CD4-positive, alpha-beta memory T cell (primary cell): ENCODE data around the gene HOXA5. TPM values are rescaled to one million over a fixed set of nuclear protein-coding genes. Genes with fewer than 3 reads are reported as not detected.

Experiments
- CTCF ChIA-PET: fragments of 350-600 bp; sonication (Branson Sonifier 250); formaldehyde crosslinking; loops from one replicate; lab custom pipeline; 2021; ENCODE audit warnings: inconsistent platforms; ENCODE audit not compliant: partially characterized antibody; lab: Charles Lee
- POLR2A ChIA-PET: fragments of 350-600 bp; sonication (Branson Sonifier 250); formaldehyde crosslinking; loops from one replicate; lab custom pipeline; 2021; ENCODE audit not compliant: partially characterized antibody; lab: Charles Lee
- DNase-seq, 5 donors: peaks; one replicate each; pipeline versions ENCODE4 v3.0.0 to v3.0.0-alpha.2; 2020 to 2022; ENCODE audit warnings: mixed read lengths in 1 of 5
- H3K27ac ChIP-seq: one replicate; pipeline ENCODE4 v1.7.0; 2013; ENCODE audit warnings: low read depth, low read length
- H3K27me3 ChIP-seq: 2 replicates; pipeline ENCODE4 v1.7.0; 2013; ENCODE audit warnings: mild to moderate bottlenecking, low read length, moderate library complexity; ENCODE audit not compliant: insufficient read depth
- H3K36me3 ChIP-seq: 2 replicates; pipeline ENCODE4 v1.7.0; 2013; ENCODE audit warnings: mild to moderate bottlenecking, low read length, moderate library complexity; ENCODE audit not compliant: insufficient read depth
- H3K4me1 ChIP-seq: 2 replicates; pipeline ENCODE4 v1.7.0; 2013; ENCODE audit warnings: mild to moderate bottlenecking, low read length, moderate library complexity; ENCODE audit not compliant: insufficient read depth
- H3K4me3 ChIP-seq, 2 donors: one replicate each; pipeline ENCODE4 v1.7.0; 2013; ENCODE audit warnings: low read length in 2 of 2, mild to moderate bottlenecking in 1 of 2
- H3K9me3 ChIP-seq, 2 donors: one replicate each; pipeline ENCODE4 v1.7.0; 2013; ENCODE audit warnings: low read length in 2 of 2, control low read depth in 1 of 2; ENCODE audit not compliant: control insufficient read depth in 1 of 2
- H3K27ac Mint-ChIP-seq, 7 donors: one replicate each; pipeline ENCODE4 v1.8.0; 2020 to 2021; ENCODE audit warnings: mixed read lengths in 7 of 7, mild to moderate bottlenecking in 6 of 7, inconsistent platforms in 3 of 7, moderate library complexity in 3 of 7
- H3K27me3 Mint-ChIP-seq, 2 donors: one replicate each; pipeline ENCODE4 v1.8.0; 2020 to 2021; ENCODE audit warnings: mixed read lengths in 2 of 2
- H3K36me3 Mint-ChIP-seq, 2 donors: one replicate each; pipeline ENCODE4 v1.8.0; 2020 to 2021; ENCODE audit warnings: mixed read lengths in 2 of 2, inconsistent platforms in 1 of 2, mild to moderate bottlenecking in 1 of 2
- H3K4me1 Mint-ChIP-seq, 4 donors: one replicate each; pipeline ENCODE4 v1.8.0; 2020 to 2021; ENCODE audit warnings: mixed read lengths in 4 of 4, mild to moderate bottlenecking in 1 of 4
- H3K4me3 Mint-ChIP-seq, 8 donors: one replicate each; pipeline ENCODE4 v1.8.0; 2020 to 2021; ENCODE audit warnings: mixed read lengths in 8 of 8, mild to moderate bottlenecking in 7 of 8, moderate library complexity in 6 of 8, inconsistent platforms in 3 of 8
- H3K9me3 Mint-ChIP-seq, 8 donors: one replicate each; pipeline ENCODE4 v1.8.0; 2020 to 2021; ENCODE audit warnings: mixed read lengths in 8 of 8, mild to moderate bottlenecking in 5 of 8, inconsistent platforms in 3 of 8, moderate library complexity in 1 of 8
- intact Hi-C: fragments of 100-400 bp; cut with micrococcal nuclease; formaldehyde crosslinking; loops from one replicate; pipeline ENCODE4 v1.15.1; 2023
- polyA plus RNA-seq, 2 donors: library from polyadenylated mRNA; unstranded; fragments of 300-500 nt; fragmentation: Illumina TruSeq; gene quantifications; one replicate each; pipeline ENCODE4 v1.2.3, GENCODE V29; 2021
- total RNA-seq, 2 experiments: library from RNA; stranded (reverse); gene quantifications; one replicate each; pipeline ENCODE4 v1.2.3, GENCODE V29; 2021

The HOXA5 gene
- total and polyA plus RNA-seq, 4 experiments from 2014 or later, result not detected

DNA sequence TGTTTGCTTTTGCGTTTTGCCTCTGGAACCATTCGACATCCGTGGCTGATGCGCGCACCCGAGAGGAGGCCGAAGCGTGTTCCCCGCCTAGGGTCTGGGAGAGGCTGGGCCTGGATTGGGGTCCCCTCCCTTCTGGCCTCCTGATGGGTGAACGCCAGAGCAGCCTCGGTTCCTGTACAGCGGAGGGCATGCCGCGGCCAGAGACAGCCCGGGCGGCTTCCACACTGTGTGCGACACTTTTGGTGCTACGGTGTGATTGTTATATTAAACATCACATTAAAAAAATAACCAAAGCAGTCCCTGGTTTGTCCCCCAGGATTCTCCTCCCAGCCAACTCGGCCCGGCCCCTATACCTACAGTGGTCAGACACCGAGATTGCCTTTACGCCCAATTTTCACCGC is 16.7 kb upstream of the HOXA5 start:
- Histone ChIP-seq H3K36me3 (no peaks in the 10 kb centered on the region), H3K27ac (no peak overlapping the region), H3K27me3 (peaks cover 80% of the 10 kb centered on the region), H3K4me1 (peaks cover 38% of the 10 kb centered on the region), H3K4me3 (peak overlapping the region in 1 of 2 donors; percentile 79), H3K9me3 (no peaks in the 10 kb centered on the region)
- H3K4me1 Mint-ChIP-seq, result peaks cover 20 to 54% (median 31%) of the 10 kb centered on the region in 4 donors
- H3K4me3 Mint-ChIP-seq, result peak overlapping the region; percentile 62 to 84 (median 78)
- CTCF ChIA-PET, result interaction anchor here (1.1 to 3.6 kb wide), 21 partner anchors 9 to 1267 kb away, joined by 3 to 66 read pairs (median 6); partner anchors contain the start of genes HOXA10 and HOXA3
- H3K36me3 Mint-ChIP-seq, result peaks cover 0 to 3% of the 10 kb centered on the region in 2 donors
- DNase-seq, result peak in 1 of 5 donors; percentile 40
- POLR2A ChIA-PET, result interaction anchor here (1.2 to 1.7 kb wide), 3 partner anchors 13 to 477 kb away, joined by 3 to 6 read pairs (median 3); no protein-coding TSS in a partner anchor
- peaks cover 0 to 44% (median 0%) of the 10 kb centered on the region in 8 donors for H3K9me3 Mint-ChIP-seq
- H3K27ac Mint-ChIP-seq, result peak overlapping the region in 1 of 7 donors; percentile 88
- peaks cover 54 to 70% of the 10 kb centered on the region in 2 donors for H3K27me3 Mint-ChIP-seq
- intact Hi-C loops, result loop anchor here (2.0 to 10.0 kb wide), 7 partner anchors 63 to 1308 kb away; partner anchors contain the start of genes HOXA1 and SNX10

DNA sequence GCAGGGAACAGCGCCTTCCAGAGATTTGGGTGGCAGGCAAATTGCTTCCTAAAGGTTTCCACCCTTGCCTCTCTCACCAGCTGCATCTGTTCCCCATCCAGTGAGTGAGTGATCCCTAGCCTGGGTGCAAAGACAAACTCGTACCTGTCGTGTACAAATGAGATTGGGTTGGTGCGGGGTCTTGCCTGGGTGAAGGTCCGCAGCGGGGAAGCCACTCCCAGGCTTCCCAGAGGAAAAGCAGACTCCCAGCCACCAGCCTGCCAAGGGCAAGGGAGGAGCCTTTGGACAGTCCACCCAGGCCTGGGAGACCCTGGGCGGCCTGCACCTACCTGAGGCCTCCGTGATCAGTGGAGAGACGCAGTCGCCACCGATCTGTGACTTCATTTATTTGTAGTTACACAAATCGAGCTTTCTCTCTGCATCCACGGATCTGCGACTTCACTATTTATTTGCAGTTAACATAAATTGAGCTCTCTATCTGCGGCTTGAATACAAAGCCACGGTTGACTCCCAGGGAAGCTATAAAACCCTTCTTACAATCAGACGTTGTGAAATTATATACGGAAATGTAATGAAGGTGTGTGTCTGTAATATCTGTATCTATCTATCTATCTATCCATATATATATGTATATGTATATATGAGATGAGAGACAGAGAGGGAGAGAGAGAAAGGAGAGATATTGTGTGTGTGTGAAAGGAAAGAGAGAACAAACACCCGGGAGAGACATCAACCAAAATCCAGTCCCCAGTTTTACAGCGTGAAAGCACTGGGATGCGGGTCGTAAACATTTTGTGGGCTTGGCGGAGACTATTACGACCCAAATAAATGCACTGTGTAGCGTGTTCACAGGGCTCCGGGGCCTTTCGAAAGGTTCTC is 16.0 kb upstream of the HOXA5 start:
- ChIA-PET POLR2A (interaction anchor here (1.2 to 1.3 kb wide), 2 partner anchors 13 to 476 kb away, joined by 3 read pairs; no protein-coding TSS in a partner anchor), CTCF (interaction anchor here (0.7 to 1.7 kb wide), 12 partner anchors 9 to 1265 kb away, joined by 3 to 22 read pairs (median 4); partner anchors contain the start of gene HOXA6)
- Mint-ChIP-seq H3K9me3 (peaks cover 0 to 42% (median 0%) of the 10 kb centered on the region in 8 donors), H3K4me1 (peaks cover 23 to 56% (median 33%) of the 10 kb centered on the region in 4 donors), H3K27me3 (peaks cover 60 to 73% of the 10 kb centered on the region in 2 donors), H3K36me3 (peaks cover 0 to 3% of the 10 kb centered on the region in 2 donors), H3K4me3 (peak overlapping the region; percentile 62 to 84 (median 78)), H3K27ac (peak overlapping the region in 1 of 7 donors; percentile 88)
- Histone ChIP-seq H3K4me1 (peaks cover 38% of the 10 kb centered on the region), H3K27ac (no peak overlapping the region), H3K4me3 (no peak overlapping the region), H3K36me3 (no peaks in the 10 kb centered on the region), H3K9me3 (no peaks in the 10 kb centered on the region), H3K27me3 (peaks cover 81% of the 10 kb centered on the region)
- intact Hi-C loops, result loop anchor here (2.0 to 10.0 kb wide), 7 partner anchors 62 to 1307 kb away; partner anchors contain the start of genes HOXA1 and SNX10
- DNase-seq, result no peak

DNA sequence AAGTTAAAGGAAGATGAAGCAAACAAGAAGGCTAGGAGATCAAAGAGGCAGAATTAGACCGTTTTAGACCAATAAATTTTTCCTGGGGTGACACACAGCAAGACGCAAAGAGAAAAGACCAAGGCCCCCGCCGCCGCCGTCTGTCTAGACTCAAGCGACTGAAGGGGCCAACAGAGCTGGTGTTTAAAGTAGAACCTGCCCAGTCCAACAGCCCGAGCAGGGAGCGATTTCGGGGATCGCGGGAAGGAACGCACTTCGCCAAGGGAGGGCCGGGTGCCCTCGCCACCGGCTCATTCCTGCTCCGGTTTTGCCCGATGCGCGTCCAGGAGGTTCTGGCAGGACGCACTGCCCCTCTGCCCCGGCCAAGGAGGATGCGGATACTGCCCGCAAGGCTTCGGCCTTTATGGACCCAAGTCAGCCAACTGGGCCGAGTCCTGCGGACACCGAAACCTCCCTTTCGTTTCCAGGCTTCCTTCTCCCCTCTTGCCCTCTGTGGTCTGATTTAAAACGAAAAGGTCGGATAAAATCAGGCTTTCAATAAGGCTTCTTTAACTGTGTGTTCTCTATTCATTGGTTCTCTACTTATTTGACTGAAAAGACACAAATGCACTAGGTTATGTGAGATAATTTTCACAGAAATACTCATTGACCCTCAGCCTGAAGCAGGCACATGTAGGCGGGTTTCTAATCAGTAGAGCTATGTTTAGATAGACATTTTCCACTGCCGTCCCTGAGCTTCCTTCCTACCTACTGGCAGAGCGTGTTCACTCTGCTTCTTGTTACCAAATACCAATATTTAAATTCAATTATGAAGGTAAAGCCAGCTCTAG is 15.2 kb upstream of the HOXA5 start:
- peaks cover 61 to 73% of the 10 kb centered on the region in 2 donors for H3K27me3 Mint-ChIP-seq
- ChIA-PET POLR2A (interaction anchor here (1.2 to 1.3 kb wide), 2 partner anchors 14 to 476 kb away, joined by 3 read pairs; no protein-coding TSS in a partner anchor), CTCF (interaction anchor here (0.7 to 1.7 kb wide), 12 partner anchors 8 to 1264 kb away, joined by 3 to 22 read pairs (median 4); partner anchors contain the start of gene HOXA6)
- H3K36me3 Mint-ChIP-seq, result peaks cover 0 to 3% of the 10 kb centered on the region in 2 donors
- Histone ChIP-seq H3K4me1 (peaks cover 41% of the 10 kb centered on the region), H3K4me3 (no peak overlapping the region), H3K36me3 (no peaks in the 10 kb centered on the region), H3K9me3 (no peaks in the 10 kb centered on the region), H3K27me3 (peaks cover 83% of the 10 kb centered on the region), H3K27ac (no peak overlapping the region)
- H3K4me3 Mint-ChIP-seq, result peak overlapping the region in 6 of 8 donors; percentile 10 to 74 (median 44)
- H3K27ac Mint-ChIP-seq, result peak overlapping the region in 4 of 7 donors; percentile 3 to 88 (median 64)
- peaks cover 23 to 62% (median 34%) of the 10 kb centered on the region in 4 donors for H3K4me1 Mint-ChIP-seq
- no peak for DNase-seq
- peaks cover 0 to 41% (median 0%) of the 10 kb centered on the region in 8 donors for H3K9me3 Mint-ChIP-seq
- intact Hi-C loops, result no loop called here

DNA sequence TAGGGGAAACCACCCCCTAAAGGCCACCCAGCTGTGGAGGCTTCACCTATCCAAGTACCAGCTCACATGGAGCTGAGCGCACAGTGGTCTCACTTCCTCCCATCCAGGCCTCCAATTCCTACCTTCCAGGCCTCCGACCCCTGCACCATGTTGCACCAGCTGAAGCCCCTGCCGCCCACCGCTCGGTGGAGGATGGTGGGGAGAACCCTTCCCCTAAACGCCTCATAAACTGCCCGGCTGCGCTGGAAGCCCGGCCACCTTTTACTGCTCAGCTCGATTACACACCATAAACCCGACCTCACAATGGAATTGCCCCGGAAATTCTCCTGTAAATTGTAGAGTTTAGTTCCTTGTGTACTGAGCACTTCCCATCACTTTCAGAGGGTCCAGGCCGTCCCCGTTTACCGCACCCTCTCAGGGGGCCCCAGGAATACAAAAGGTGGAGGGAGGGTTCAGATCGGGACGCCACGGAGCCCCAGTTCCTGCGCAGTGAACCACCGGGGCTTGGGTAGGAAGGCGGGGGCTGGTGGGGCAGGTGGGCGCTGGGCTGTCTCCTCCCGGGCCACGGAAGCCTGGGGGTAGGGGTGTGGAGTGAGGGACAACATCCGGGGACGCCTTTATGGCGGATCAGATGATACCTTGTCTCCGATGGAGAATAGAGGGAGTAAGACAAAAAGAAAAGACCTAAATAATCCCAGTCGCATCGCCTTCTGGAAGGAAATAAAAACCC is 14.4 kb upstream of the HOXA5 start:
- Histone ChIP-seq H3K4me1 (peaks cover 41% of the 10 kb centered on the region), H3K27ac (no peak overlapping the region), H3K9me3 (no peaks in the 10 kb centered on the region), H3K4me3 (no peak overlapping the region), H3K36me3 (no peaks in the 10 kb centered on the region), H3K27me3 (peaks cover 83% of the 10 kb centered on the region)
- Mint-ChIP-seq H3K36me3 (peaks cover 0 to 3% of the 10 kb centered on the region in 2 donors), H3K4me3 (peak overlapping the region; percentile 21 to 76 (median 38)), H3K27ac (peak overlapping the region in 5 of 7 donors; percentile 2 to 88 (median 42)), H3K4me1 (peaks cover 25 to 69% (median 36%) of the 10 kb centered on the region in 4 donors), H3K27me3 (peaks cover 64 to 72% of the 10 kb centered on the region in 2 donors), H3K9me3 (peaks cover 0 to 41% (median 0%) of the 10 kb centered on the region in 8 donors)
- no peak for DNase-seq
- POLR2A ChIA-PET, result no interaction called here
- CTCF ChIA-PET, result interaction anchor here (1.0 to 1.4 kb wide), 4 partner anchors 10 to 38 kb away, joined by 3 to 6 read pairs (median 3); partner anchors contain the start of genes HOXA10 and HOXA6
- intact Hi-C loops, result no loop called here

DNA sequence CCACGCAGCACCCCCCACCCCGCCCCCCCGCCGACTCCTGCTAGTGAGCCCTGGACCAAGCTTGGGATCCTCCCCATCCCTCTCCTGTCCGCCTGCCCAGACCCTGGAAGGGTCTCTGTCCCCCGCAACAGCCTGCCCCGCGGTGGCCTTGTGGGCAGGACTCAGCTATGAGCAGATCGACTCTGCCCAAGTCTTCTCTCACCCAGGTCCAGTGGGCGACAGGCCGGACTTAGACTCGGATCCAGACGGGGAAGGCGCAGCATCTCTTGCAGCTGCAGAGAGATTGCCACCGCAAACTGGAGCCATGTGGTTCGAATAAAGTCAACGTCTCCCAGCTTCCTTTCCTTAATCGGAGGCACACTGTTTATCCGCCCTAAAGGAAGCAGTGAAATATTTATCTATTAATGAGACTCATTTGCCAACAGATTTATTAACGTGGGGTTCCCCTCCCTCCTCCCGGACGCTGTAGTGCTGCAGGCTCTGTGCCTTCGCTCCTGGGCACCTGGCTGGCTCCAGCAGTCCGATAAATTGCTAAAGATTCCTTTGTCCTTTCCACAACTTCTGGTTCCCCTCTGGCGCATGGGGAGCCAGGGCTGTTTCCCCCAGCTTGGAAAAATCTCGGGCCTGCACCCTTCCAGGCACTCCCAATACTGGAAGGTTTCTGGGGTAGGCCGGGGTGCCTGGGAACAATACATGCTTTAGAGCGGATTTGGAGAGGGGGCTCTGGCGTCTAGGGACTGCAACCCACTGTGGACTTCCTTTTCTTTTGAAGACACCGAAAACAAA is 13.6 kb upstream of the HOXA5 start:
- H3K9me3 ChIP-seq, result no peaks in the 10 kb centered on the region
- peaks cover 85% of the 10 kb centered on the region for H3K27me3 ChIP-seq
- peak overlapping the region in 5 of 7 donors; percentile 38 to 88 (median 75) for H3K27ac Mint-ChIP-seq
- intact Hi-C loops, result no loop called here
- POLR2A ChIA-PET, result interaction anchor here (0.8 to 1.1 kb wide), 2 partner anchors 16 to 20 kb away, joined by 3 read pairs; no protein-coding TSS in a partner anchor
- no peak overlapping the region for H3K27ac ChIP-seq
- H3K4me3 ChIP-seq, result no peak overlapping the region
- peaks cover 0 to 41% (median 0%) of the 10 kb centered on the region in 8 donors for H3K9me3 Mint-ChIP-seq
- H3K27me3 Mint-ChIP-seq, result peaks cover 67 to 72% of the 10 kb centered on the region in 2 donors
- H3K4me3 Mint-ChIP-seq, result peak overlapping the region in 6 of 8 donors; percentile 27 to 76 (median 39)
- no peak for DNase-seq
- H3K36me3 Mint-ChIP-seq, result peaks cover 0 to 3% of the 10 kb centered on the region in 2 donors
- H3K4me1 ChIP-seq, result peaks cover 47% of the 10 kb centered on the region
- CTCF ChIA-PET, result interaction anchor here (0.9 to 1.5 kb wide), 7 partner anchors 10 to 788 kb away, joined by 3 to 6 read pairs (median 3); partner anchors contain the start of genes HOXA10 and HOXA6
- no peaks in the 10 kb centered on the region for H3K36me3 ChIP-seq
- peaks cover 25 to 74% (median 39%) of the 10 kb centered on the region in 4 donors for H3K4me1 Mint-ChIP-seq
